GM12892 (cell line): ENCODE results near the gene PSAT1. TPM values are rescaled to one million over a fixed set of nuclear protein-coding genes. Genes with fewer than 3 reads are reported as not detected.

ENCODE experiments used
- DNase-seq: peaks from one replicate; pipeline ENCODE4 v3.0.0; 2011; ENCODE audit not compliant: insufficient read length
- FAIRE-seq: peaks from 2 replicates; lab custom pipeline; 2011; peaks lifted over from hg19 to GRCh38; lab: Jason Lieb, UNC
- POLR2A ChIP-seq: IDR thresholded peaks from 2 replicates; pipeline ENCODE4 v1.6.1; 2011; ENCODE audit warnings: low read depth, low read length, control low read depth
- POLR2AphosphoS5 ChIP-seq: IDR thresholded peaks from 2 replicates; pipeline ENCODE4 v1.6.1; 2011; ENCODE audit warnings: low read depth, low read length, control low read depth
- TAF1 ChIP-seq: IDR thresholded peaks from 2 replicates; pipeline ENCODE4 v1.6.1; 2011; ENCODE audit warnings: low read depth, mild to moderate bottlenecking, control low read depth, low read length, borderline replicate concordance
- polyA plus RNA-seq: library from polyadenylated mRNA; unstranded; fragments of >200 nt; gene quantifications from one replicate; pipeline ENCODE4 v1.2.1, GENCODE V29; 2012; ENCODE audit warnings: missing spikeins, inconsistent platforms; ENCODE audit not compliant: missing spikeins

The PSAT1 gene
- 27.1 TPM for polyA plus RNA-seq

GRCh38 chr9:78296893-78297671 is at the start of gene PSAT1:
TSS of gene PSAT1 (plus strand) at chr9:78297125. CDS start at chr9:78297211, 86 bp downstream.
- peak; percentile 96 for DNase-seq
- TF ChIP-seq TAF1 (no peak), POLR2AphosphoS5 (0 out of 2 replicates have a peak, but pooled peaks have one; percentile 30), POLR2A (peak; percentile 73; the same call in 1 of the 2 replicates)
- FAIRE-seq: peak; percentile 98

- FAIRE-seq (no peak), DNase-seq (no peak)
- TF ChIP-seq POLR2A (no peak), POLR2AphosphoS5 (no peak)
These were observed 48.3 kb upstream of the PSAT1 start for GRCh38 chr9:78248635-78249034.

DNA sequence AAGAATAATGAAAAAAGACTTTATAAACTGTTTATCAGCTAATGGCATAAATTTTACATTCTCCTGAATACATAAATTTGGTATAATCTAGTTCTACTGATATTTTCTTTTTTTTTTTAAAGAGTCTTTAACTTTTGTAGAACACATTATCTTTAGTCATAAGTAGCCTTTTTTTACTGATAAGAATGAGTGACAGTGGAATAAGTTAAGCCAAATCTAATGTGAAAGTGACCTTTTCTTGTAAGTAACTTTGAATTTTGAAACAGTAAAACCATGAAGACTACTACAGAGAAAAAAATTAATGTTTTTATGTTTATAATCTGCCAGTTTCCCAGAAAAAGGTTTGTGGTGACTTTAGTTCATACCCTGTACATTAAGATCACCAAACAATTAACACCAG is 47.4 kb upstream of the PSAT1 start:
- no peak for TF ChIP-seq POLR2A
- TF ChIP-seq POLR2AphosphoS5: no peak
- TF ChIP-seq TAF1: no peak
- FAIRE-seq (no peak), DNase-seq (no peak)

DNA sequence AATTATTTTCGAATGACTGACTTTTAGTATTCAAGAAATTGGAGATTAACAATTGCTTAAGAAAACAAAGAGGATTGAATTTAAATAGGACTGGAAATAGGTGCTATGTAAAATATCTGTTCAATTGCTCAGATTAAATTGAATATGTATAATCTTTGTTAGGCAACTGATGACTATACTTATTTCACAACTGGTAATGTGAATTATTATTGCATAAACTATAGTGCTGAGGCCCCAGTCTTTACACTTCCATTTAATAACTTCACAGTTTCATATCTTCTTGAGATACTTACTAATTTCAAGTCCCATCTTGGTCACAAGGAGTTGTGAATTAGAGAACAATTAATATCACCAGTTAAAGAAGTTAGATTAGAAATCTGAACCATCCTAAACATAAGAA is 44.3 kb upstream of the PSAT1 start:
- FAIRE-seq (no peak), DNase-seq (no peak)
- TF ChIP-seq POLR2AphosphoS5 (no peak), POLR2A (no peak), TAF1 (no peak)

GRCh38 chr9:78253285-78253684 is 43.6 kb upstream of the PSAT1 start:
- FAIRE-seq: no peak
- TF ChIP-seq POLR2A: no peak
- no peak for DNase-seq

- DNase-seq: no peak
These were observed 35.4 kb upstream of the PSAT1 start for GRCh38 chr9:78261403-78262001.

DNA sequence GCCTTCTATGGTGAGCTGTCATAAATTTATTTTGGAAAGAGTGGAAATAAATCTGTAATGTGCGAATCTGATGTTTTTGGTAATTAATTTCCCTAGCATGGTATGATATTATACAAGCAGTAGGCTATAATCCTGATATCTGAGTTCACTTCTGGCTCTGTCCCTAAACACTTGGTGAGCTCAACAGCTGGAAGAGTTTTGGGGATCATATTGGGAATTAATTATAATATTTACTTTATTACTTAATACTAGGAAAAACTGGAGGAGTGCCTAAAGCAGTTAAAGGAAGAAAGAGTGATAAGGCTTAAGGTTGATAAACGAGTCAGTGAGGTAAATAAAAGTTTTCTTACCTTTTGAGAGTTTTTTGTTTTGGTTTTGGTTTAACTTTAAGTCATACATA is 34.3 kb upstream of the PSAT1 start:
- FAIRE-seq (no peak), DNase-seq (no peak)
- TF ChIP-seq POLR2AphosphoS5 (no peak), TAF1 (no peak), POLR2A (no peak)

More at GRCh38 chr9:78261403-78262001, 35.4 kb upstream of the PSAT1 start:
- no peak for TF ChIP-seq POLR2A
- no peak for TF ChIP-seq POLR2AphosphoS5
- TF ChIP-seq TAF1: no peak
- no peak for FAIRE-seq

DNA sequence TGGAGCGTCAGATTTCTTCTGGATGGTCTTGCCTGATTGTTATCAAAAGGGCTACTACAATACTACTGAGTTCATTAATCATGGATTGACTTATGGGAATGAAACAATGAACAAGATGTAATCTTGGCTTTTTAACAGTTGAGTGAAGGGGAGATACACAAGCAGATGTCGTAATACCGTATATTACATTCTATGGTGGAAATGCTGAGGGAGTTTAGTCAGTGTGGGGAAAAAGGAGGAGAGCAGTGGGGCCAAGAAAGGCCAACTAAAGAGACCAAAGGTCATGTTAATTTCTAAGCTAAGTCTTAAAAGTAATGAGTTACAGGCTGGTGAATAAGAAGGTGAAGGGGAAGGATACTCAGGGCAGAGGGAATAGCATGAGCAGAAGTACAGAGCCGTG is 29.0 kb upstream of the PSAT1 start:
- DNase-seq: no peak
- no peak for TF ChIP-seq POLR2AphosphoS5
- TF ChIP-seq TAF1: no peak
- TF ChIP-seq POLR2A: no peak
- no peak for FAIRE-seq

- DNase-seq (no peak), FAIRE-seq (no peak)
- TF ChIP-seq POLR2AphosphoS5: no peak
- no peak for TF ChIP-seq TAF1
- no peak for TF ChIP-seq POLR2A
These were observed 27.1 kb upstream of the PSAT1 start for GRCh38 chr9:78269784-78270183.

- FAIRE-seq: no peak
- DNase-seq: no peak
- TF ChIP-seq POLR2AphosphoS5 (no peak), TAF1 (no peak), POLR2A (no peak)
These were observed 24.6 kb upstream of the PSAT1 start for GRCh38 chr9:78272307-78272706.

DNA sequence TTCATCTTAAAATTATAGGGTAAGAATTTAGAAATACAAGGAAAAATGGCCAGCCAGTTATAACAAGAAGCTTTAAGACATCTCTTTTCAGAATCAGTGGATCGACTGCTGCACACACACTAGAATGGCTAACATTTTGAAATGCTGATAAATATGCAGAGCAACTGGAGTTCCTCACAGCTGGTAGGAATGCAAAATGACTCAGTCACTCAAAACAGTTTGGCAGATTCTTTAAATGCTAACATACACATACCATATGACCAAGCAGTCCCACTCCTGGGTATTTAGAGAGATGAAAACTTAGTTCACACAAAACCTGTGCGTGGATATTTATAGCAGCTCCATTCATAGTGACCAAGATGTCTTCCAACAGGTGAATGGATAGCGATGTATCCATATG is 23.2 kb upstream of the PSAT1 start:
- TF ChIP-seq POLR2A: no peak
- no peak for TF ChIP-seq TAF1
- no peak for TF ChIP-seq POLR2AphosphoS5
- FAIRE-seq (no peak), DNase-seq (no peak)
